Naive thymus-derived CD4-positive, alpha-beta T cell (primary cell): Measurements from ENCODE around the gene MRGPRD. TPM values are rescaled to one million over a fixed set of nuclear protein-coding genes. Genes with fewer than 3 reads are reported as not detected.
"Not testable (repeated sequence)": the region's sequence is repeated elsewhere in the genome, so short reads cannot be mapped to it uniquely, and the experiment has no call there.

Experiments
- ATAC-seq: fragments of 150-1000 bp; cut with Tn5 transposase; 2 replicates; pipeline ENCODE4 v1.10.0; 2021; ENCODE audit warnings: mild to moderate bottlenecking, moderate library complexity
- CTCF ChIA-PET: fragments of 350-600 bp; sonication (Branson Sonifier 250); formaldehyde crosslinking; loops from one replicate; lab custom pipeline; 2021; ENCODE audit warnings: antibody characterized with exemption; lab: Charles Lee
- POLR2A ChIA-PET: fragments of 350-600 bp; sonication (Branson Sonifier 250); formaldehyde crosslinking; loops from one replicate; lab custom pipeline; 2021; ENCODE audit warnings: antibody characterized with exemption, inconsistent platforms; lab: Charles Lee
- DNase-seq, 9 donors: peaks; one replicate each; pipeline versions ENCODE4 v3.0.0 to v3.0.0-alpha.2; 2020 to 2022; ENCODE audit warnings: mixed read lengths in 1 of 9
- H3K27ac ChIP-seq: one replicate; pipeline ENCODE4 v1.7.0; 2013; ENCODE audit warnings: mild to moderate bottlenecking, low read depth, low read length, moderate library complexity
- H3K27me3 ChIP-seq, 2 donors: one replicate each; pipeline ENCODE4 v1.7.0; 2013; ENCODE audit warnings: low read length in 2 of 2, mild to moderate bottlenecking in 2 of 2, moderate library complexity in 2 of 2; ENCODE audit not compliant: control insufficient read depth in 2 of 2, insufficient read depth in 2 of 2
- H3K36me3 ChIP-seq, 3 experiments: 1 replicate in 2 of 3; 2 replicates in 1 of 3; pipeline ENCODE4 v1.7.0; 2013; ENCODE audit warnings: low read length in 3 of 3, mild to moderate bottlenecking in 3 of 3, moderate library complexity in 1 of 3; ENCODE audit not compliant: insufficient read depth in 3 of 3, control insufficient read depth in 2 of 3
- H3K4me1 ChIP-seq, 2 donors: one replicate each; pipeline ENCODE4 v1.7.0; 2013; ENCODE audit warnings: low read length in 2 of 2, mild to moderate bottlenecking in 2 of 2, moderate library complexity in 1 of 2; ENCODE audit not compliant: control insufficient read depth in 2 of 2, insufficient read depth in 2 of 2
- H3K4me3 ChIP-seq: 2 replicates; pipeline ENCODE4 v1.7.0; 2013; ENCODE audit warnings: mild to moderate bottlenecking, low read length
- H3K9me3 ChIP-seq, 3 experiments: 1 replicate in 2 of 3; 2 replicates in 1 of 3; pipeline ENCODE4 v1.7.0; 2013; ENCODE audit warnings: low read length in 3 of 3; ENCODE audit not compliant: control insufficient read depth in 2 of 3
- H3K27ac Mint-ChIP-seq, 9 donors: one replicate each; pipeline ENCODE4 v1.8.0; 2020 to 2022; ENCODE audit warnings: mixed read lengths in 9 of 9, mild to moderate bottlenecking in 8 of 9, moderate library complexity in 5 of 9, inconsistent platforms in 2 of 9
- H3K27me3 Mint-ChIP-seq, 5 donors: one replicate each; pipeline ENCODE4 v1.8.0; 2021 to 2022; ENCODE audit warnings: mixed read lengths in 5 of 5, mild to moderate bottlenecking in 1 of 5
- H3K36me3 Mint-ChIP-seq, 5 donors: one replicate each; pipeline ENCODE4 v1.8.0; 2020 to 2022; ENCODE audit warnings: mixed read lengths in 5 of 5, mild to moderate bottlenecking in 3 of 5, inconsistent platforms in 1 of 5
- H3K4me1 Mint-ChIP-seq, 7 donors: one replicate each; pipeline ENCODE4 v1.8.0; 2020 to 2022; ENCODE audit warnings: mixed read lengths in 7 of 7, mild to moderate bottlenecking in 3 of 7, inconsistent platforms in 1 of 7
- H3K4me3 Mint-ChIP-seq, 10 donors: one replicate each; pipeline ENCODE4 v1.8.0; 2020 to 2022; ENCODE audit warnings: mild to moderate bottlenecking in 10 of 10, mixed read lengths in 10 of 10, moderate library complexity in 6 of 10, inconsistent platforms in 2 of 10
- H3K9me3 Mint-ChIP-seq, 11 donors: one replicate each; pipeline ENCODE4 v1.8.0; 2020 to 2022; ENCODE audit warnings: mixed read lengths in 11 of 11, mild to moderate bottlenecking in 4 of 11, inconsistent platforms in 1 of 11, moderate library complexity in 1 of 11
- intact Hi-C, 2 donors: fragments of 100-400 bp; cut with micrococcal nuclease; formaldehyde crosslinking; loops; one replicate each; pipeline ENCODE4 v1.15.1; 2023
- polyA plus RNA-seq, 2 donors: library from polyadenylated mRNA; unstranded; fragments of 300-500 nt; fragmentation: Illumina TruSeq; gene quantifications; one replicate each; pipeline ENCODE4 v1.2.3, GENCODE V29; 2021
- total RNA-seq, 6 experiments: library from RNA in 5 of 6; stranded (reverse) in 5 of 6; gene quantifications; 1 replicate in 5 of 6; 2 replicates in 1 of 6; pipeline ENCODE4 v1.2.3 and lab custom pipeline; 2021 to 2026

The MRGPRD gene
- total and polyA plus RNA-seq, 7 experiments from 2014 or later: 0.25 TPM; not detected in 6

DNA sequence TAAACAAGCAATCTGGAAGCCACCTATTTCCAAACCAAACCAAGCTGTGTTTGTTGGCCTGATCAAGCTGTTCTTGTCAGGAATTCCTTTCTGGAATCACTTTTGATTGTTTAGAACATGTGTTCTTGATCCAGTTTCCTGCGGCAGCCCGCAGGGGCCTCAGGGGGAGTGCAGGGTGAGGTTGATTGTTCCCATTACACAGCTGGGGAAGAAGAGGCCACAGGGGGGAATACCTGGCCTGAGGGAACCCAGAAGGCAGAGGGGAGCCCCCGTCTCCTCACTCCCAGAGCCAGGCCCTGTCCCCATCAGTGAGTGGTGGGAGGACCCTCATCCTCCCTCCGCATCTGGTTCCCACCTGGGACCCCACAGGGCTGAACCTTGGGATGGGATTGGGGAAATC is 4.2 kb downstream of the MRGPRD start:
- CTCF ChIA-PET: no interaction called here

DNA sequence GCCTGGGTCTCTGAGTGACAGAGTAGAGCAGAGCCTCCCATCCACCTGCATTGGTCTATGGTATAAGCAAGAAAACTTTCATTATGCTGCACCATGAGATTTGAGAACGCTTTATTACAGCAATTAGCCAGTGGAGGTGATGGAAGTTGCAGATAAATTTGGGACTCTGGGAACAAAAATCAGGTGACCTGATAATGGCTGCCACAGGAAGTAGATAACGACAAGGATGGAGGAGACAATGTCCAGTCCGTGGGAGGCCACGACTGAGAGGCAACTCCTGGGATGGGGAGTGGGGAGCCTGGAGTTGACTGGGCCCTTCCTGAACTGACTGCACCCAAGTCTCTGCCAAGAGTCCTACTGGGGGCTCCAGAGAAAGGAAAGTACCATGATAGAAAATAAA is 4.7 kb downstream of the MRGPRD start:
- Mint-ChIP-seq H3K4me3 (no peak overlapping the region), H3K27me3 (peaks cover 0 to 10% (median 4%) of the 10 kb centered on the region in 5 donors), H3K9me3 (peaks cover 0 to 2% (median 0%) of the 10 kb centered on the region in 11 donors), H3K36me3 (peaks cover 0 to 4% (median 0%) of the 10 kb centered on the region in 5 donors), H3K27ac (no peak overlapping the region), H3K4me1 (peaks cover 0 to 2% (median 0%) of the 10 kb centered on the region in 7 donors)
- ATAC-seq (no peak), DNase-seq (no peak)
- no peaks in the 10 kb centered on the region for H3K4me1 ChIP-seq
- no peaks in the 10 kb centered on the region for H3K9me3 ChIP-seq
- CTCF ChIA-PET: no interaction called here
- no peak overlapping the region for H3K4me3 ChIP-seq
- H3K27ac ChIP-seq: no peak overlapping the region
- intact Hi-C loops: no loop called here
- H3K27me3 ChIP-seq: no peaks in the 10 kb centered on the region
- POLR2A ChIA-PET: no interaction called here
- H3K36me3 ChIP-seq: no peaks in the 10 kb centered on the region

More for the DNA sequence above, 4.2 kb downstream of the MRGPRD start:
- Histone ChIP-seq H3K4me3 (no peak overlapping the region), H3K4me1 (no peaks in the 10 kb centered on the region), H3K27ac (no peak overlapping the region), H3K36me3 (no peaks in the 10 kb centered on the region), H3K9me3 (no peaks in the 10 kb centered on the region), H3K27me3 (no peaks in the 10 kb centered on the region)
- POLR2A ChIA-PET: no interaction called here
- DNase-seq (no peak), ATAC-seq (no peak)
- H3K9me3 Mint-ChIP-seq: peaks cover 0 to 2% (median 0%) of the 10 kb centered on the region in 11 donors
- intact Hi-C loops: no loop called here
- peaks cover 0 to 2% (median 0%) of the 10 kb centered on the region in 7 donors for H3K4me1 Mint-ChIP-seq
- H3K27me3 Mint-ChIP-seq: peaks cover 0 to 6% (median 4%) of the 10 kb centered on the region in 5 donors
- no peak overlapping the region for H3K4me3 Mint-ChIP-seq
- no peak overlapping the region for H3K27ac Mint-ChIP-seq
- H3K36me3 Mint-ChIP-seq: peaks cover 0 to 2% (median 0%) of the 10 kb centered on the region in 5 donors

GRCh38 chr11:68974421-68975194 is 6.2 kb downstream of the MRGPRD start:
- H3K36me3 ChIP-seq: no peaks in the 10 kb centered on the region
- H3K27me3 Mint-ChIP-seq: peaks cover 0 to 10% (median 0%) of the 10 kb centered on the region in 5 donors
- H3K9me3 ChIP-seq: no peaks in the 10 kb centered on the region
- ATAC-seq: peak; percentile 63
- no peak overlapping the region for H3K4me3 ChIP-seq
- H3K27ac Mint-ChIP-seq: peak overlapping the region in 1 of 9 donors; percentile 86
- intact Hi-C loops: no loop called here
- peak in 1 of 9 donors; percentile 15 for DNase-seq
- peaks cover 0 to 4% (median 0%) of the 10 kb centered on the region in 5 donors for H3K36me3 Mint-ChIP-seq
- H3K27ac ChIP-seq: no peak overlapping the region
- CTCF ChIA-PET: no interaction called here
- no peaks in the 10 kb centered on the region for H3K4me1 ChIP-seq
- H3K27me3 ChIP-seq: no peaks in the 10 kb centered on the region
- POLR2A ChIA-PET: no interaction called here
- H3K4me1 Mint-ChIP-seq: peaks cover 0 to 2% (median 0%) of the 10 kb centered on the region in 7 donors
- no peak overlapping the region for H3K4me3 Mint-ChIP-seq
- peaks cover 0 to 2% (median 0%) of the 10 kb centered on the region in 11 donors for H3K9me3 Mint-ChIP-seq

GRCh38 chr11:68973706-68974105 is 7.1 kb downstream of the MRGPRD start:
- H3K36me3 ChIP-seq, intact Hi-C loops, H3K4me1 ChIP-seq, H3K4me1 Mint-ChIP-seq, H3K36me3 Mint-ChIP-seq, H3K9me3 Mint-ChIP-seq, H3K4me3 Mint-ChIP-seq, H3K4me3 ChIP-seq, H3K27ac ChIP-seq, H3K27ac Mint-ChIP-seq, H3K27me3 ChIP-seq, H3K9me3 ChIP-seq, ATAC-seq, CTCF ChIA-PET, DNase-seq, H3K27me3 Mint-ChIP-seq: not testable (repeated sequence)
- POLR2A ChIA-PET: interaction anchor here (0.7 kb wide), 1 partner anchor 15 kb away, joined by 3 read pairs; no protein-coding TSS in a partner anchor

DNA sequence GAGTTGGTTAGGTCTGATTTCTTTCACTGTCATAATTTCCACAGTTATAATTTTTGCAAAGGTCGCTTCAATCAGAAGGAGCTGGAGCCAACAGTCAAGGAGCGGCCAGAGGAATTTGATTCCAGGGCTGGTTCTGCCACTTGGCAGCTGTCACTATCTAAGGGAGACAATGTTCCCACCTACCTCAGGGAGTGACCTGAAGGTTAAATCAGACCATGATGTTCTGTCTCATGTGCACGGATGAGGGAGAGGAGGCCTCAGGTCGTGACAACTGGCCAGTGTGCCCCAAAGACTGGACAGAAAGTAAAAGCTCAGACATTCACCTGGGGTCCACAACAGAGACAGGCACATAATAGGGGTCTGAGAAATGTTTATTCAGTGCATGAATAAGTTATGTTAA is 7.6 kb downstream of the MRGPRD start:
- Histone ChIP-seq H3K4me3 (no peak overlapping the region), H3K36me3 (no peaks in the 10 kb centered on the region), H3K27me3 (no peaks in the 10 kb centered on the region), H3K9me3 (no peaks in the 10 kb centered on the region), H3K27ac (no peak overlapping the region), H3K4me1 (no peaks in the 10 kb centered on the region)
- CTCF ChIA-PET: no interaction called here
- Mint-ChIP-seq H3K9me3 (peaks cover 0 to 2% (median 0%) of the 10 kb centered on the region in 11 donors), H3K36me3 (peaks cover 0 to 4% (median 0%) of the 10 kb centered on the region in 5 donors), H3K4me1 (peaks cover 0 to 3% (median 0%) of the 10 kb centered on the region in 7 donors), H3K27me3 (peaks cover 0 to 9% (median 3%) of the 10 kb centered on the region in 5 donors), H3K27ac (no peak overlapping the region), H3K4me3 (no peak overlapping the region)
- DNase-seq (no peak), ATAC-seq (no peak)
- POLR2A ChIA-PET: interaction anchor here (0.7 kb wide), 1 partner anchor 15 kb away, joined by 3 read pairs; no protein-coding TSS in a partner anchor
- intact Hi-C loops: no loop called here

DNA sequence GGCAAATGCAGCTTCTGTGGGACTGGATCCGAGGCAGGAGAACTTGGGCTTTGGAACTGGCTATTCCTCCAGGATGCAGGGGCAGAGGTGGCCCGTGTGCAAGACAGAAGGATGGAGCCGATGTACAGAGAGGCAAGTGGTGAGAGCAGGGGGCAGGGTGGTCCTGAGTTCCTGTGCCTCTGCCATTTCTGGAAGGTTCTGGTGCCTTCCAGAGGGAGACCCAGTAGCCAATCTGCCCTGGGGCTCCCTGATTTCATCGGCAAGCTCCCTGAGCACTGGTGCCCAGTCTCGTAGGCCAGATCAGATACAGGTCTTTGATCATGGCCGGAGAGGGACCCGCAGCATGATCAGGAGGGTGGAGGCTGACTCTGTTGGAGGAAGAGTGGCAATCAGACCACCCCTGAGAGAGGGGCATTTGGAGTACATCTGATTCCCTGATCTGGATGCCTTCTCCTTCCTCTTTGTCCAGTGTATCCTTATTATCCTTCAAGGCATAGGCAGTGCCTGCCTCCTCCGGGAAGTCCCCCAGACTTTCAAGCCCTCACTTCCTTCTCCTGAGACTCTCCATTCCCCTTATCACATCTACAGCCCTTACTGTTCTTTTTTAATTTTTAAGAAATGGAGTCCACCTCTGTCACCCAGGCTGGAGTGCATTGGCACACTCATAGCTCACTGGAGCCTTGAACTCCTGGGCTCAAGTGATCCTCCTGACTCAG is 9.7 kb downstream of the MRGPRD start:
- Mint-ChIP-seq H3K9me3 (peaks cover 0 to 2% (median 0%) of the 10 kb centered on the region in 11 donors), H3K36me3 (peaks cover 0 to 8% (median 0%) of the 10 kb centered on the region in 5 donors), H3K27me3 (peaks cover 0 to 10% (median 2%) of the 10 kb centered on the region in 5 donors), H3K27ac (no peak overlapping the region), H3K4me1 (peaks cover 2 to 10% (median 4%) of the 10 kb centered on the region in 7 donors), H3K4me3 (no peak overlapping the region)
- intact Hi-C loops: no loop called here
- H3K27me3 ChIP-seq: no peaks in the 10 kb centered on the region
- no peak overlapping the region for H3K4me3 ChIP-seq
- H3K27ac ChIP-seq: no peak overlapping the region
- POLR2A ChIA-PET: no interaction called here
- CTCF ChIA-PET: no interaction called here
- H3K9me3 ChIP-seq: no peaks in the 10 kb centered on the region
- H3K36me3 ChIP-seq: no peaks in the 10 kb centered on the region
- H3K4me1 ChIP-seq: peaks cover 3 to 7% of the 10 kb centered on the region in 2 donors
- no peak for ATAC-seq
- DNase-seq: no peak
